Choroid plexus epithelial cell (primary cell): Measurements from ENCODE around the gene LETM1.
"Not testable (repeated sequence)": the region's sequence is repeated elsewhere in the genome, so short reads cannot be mapped to it uniquely, and the experiment has no call there.

Source experiments
- DNase-seq: peaks from one replicate; pipeline ENCODE4 v3.0.0-alpha.2; 2010; ENCODE audit warnings: low read depth
- H3K4me3 ChIP-seq: 2 replicates; pipeline ENCODE4 v1.5.1; 2011; ENCODE audit warnings: low read depth, mild to moderate bottlenecking, control low read depth, low read length, moderate library complexity
- CTCF ChIP-seq: conservative IDR thresholded peaks from 2 replicates; pipeline ENCODE4 v1.5.1; 2011; ENCODE audit warnings: low read depth, mild to moderate bottlenecking, control low read depth, inconsistent platforms, low read length, moderate library complexity

Gene LETM1

GRCh38 chr4:1854752-1855151 is 1.2 kb downstream of the LETM1 start:
- no peak for TF ChIP-seq CTCF
- H3K4me3 ChIP-seq, result peak overlapping the region; percentile 88
- DNase-seq, result no peak

- H3K4me3 ChIP-seq, result no peak overlapping the region
- no peak for DNase-seq
- no peak for TF ChIP-seq CTCF
These were observed 2.9 kb downstream of the LETM1 start for GRCh38 chr4:1852904-1853623.

GRCh38 chr4:1851575-1852410 is 4.2 kb downstream of the LETM1 start:
- no peak for DNase-seq
- no peak for TF ChIP-seq CTCF
- H3K4me3 ChIP-seq, result no peak overlapping the region

- peak; percentile 16 for TF ChIP-seq CTCF
- no peak overlapping the region for H3K4me3 ChIP-seq
- peak; percentile 23 for DNase-seq
These were observed 4.8 kb downstream of the LETM1 start for GRCh38 chr4:1851160-1851559.

GRCh38 chr4:1850276-1850675 is 5.7 kb downstream of the LETM1 start:
- TF ChIP-seq CTCF, result no peak
- no peak for DNase-seq
- H3K4me3 ChIP-seq, result no peak overlapping the region

- DNase-seq, result peak; percentile 19
- no peak overlapping the region for H3K4me3 ChIP-seq
- no peak for TF ChIP-seq CTCF
These were observed 9.4 kb downstream of the LETM1 start for GRCh38 chr4:1846580-1846979.

- DNase-seq, H3K4me3 ChIP-seq: not testable (repeated sequence)
These were observed 11.3 kb downstream of the LETM1 start for GRCh38 chr4:1844618-1845017.
